ENCODE results near the gene AATK.

Gene AATK

DNA sequence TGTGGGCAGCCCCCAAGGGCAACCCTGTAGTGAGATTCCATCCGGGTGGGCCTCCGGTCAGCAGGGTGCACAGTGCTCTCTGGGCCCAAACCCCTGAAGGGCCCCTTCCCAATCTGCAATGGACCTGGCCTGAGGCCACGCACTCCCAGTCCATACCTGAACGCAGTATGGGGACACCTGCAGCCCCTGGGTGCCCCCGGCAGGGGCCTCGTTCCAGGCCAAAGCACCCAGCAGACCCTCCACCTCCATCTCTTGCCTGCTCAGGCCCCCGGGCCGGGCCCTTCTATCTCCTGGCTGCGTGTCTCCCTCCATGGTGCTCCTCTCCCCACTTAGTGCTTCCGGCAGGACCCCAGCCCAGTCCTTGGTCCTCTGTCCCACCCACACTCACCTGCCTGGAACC is 17.3 kb upstream of the AATK start:
- no peak overlapping the region for H3K4me3 ChIP-seq (ENCODE audit: low read length)
- TF ChIP-seq, protein P1, sequence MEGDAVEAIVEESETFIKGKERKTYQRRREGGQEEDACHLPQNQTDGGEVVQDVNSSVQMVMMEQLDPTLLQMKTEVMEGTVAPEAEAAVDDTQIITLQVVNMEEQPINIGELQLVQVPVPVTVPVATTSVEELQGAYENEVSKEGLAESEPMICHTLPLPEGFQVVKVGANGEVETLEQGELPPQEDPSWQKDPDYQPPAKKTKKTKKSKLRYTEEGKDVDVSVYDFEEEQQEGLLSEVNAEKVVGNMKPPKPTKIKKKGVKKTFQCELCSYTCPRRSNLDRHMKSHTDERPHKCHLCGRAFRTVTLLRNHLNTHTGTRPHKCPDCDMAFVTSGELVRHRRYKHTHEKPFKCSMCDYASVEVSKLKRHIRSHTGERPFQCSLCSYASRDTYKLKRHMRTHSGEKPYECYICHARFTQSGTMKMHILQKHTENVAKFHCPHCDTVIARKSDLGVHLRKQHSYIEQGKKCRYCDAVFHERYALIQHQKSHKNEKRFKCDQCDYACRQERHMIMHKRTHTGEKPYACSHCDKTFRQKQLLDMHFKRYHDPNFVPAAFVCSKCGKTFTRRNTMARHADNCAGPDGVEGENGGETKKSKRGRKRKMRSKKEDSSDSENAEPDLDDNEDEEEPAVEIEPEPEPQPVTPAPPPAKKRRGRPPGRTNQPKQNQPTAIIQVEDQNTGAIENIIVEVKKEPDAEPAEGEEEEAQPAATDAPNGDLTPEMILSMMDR (IDR thresholded peaks at IDR 0.05; ENCODE audit: insufficient read depth, low read depth, low read length, missing control alignments), result no peak
- no peak for DNase-seq (ENCODE audit: low read depth)

DNA sequence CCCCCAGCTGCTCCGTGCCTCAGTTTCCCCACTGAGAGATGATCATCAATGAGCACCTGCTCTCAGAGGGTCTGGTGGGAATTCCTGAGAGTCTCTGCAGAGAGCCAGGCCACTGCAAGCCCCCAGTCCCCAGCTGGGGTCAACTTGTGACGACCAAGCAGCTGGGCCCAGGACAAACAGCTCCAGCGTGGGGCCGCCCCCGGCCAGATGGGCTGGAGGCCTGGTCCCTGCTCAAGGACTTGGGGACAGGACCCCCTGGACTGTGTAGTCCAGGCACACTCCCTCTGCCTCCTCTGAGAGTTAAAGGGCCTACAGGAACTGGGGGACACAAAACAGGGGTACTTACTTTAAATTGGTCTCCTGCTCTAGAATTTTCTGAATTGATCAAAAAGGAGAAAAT is 16.6 kb upstream of the AATK start:
- TF ChIP-seq, protein P1 (IDR thresholded peaks at IDR 0.05; ENCODE audit: insufficient read depth, low read depth, low read length, missing control alignments), result no peak
- no peak overlapping the region for H3K4me3 ChIP-seq (ENCODE audit: low read length)
- DNase-seq (ENCODE audit: low read depth), result no peak

DNA sequence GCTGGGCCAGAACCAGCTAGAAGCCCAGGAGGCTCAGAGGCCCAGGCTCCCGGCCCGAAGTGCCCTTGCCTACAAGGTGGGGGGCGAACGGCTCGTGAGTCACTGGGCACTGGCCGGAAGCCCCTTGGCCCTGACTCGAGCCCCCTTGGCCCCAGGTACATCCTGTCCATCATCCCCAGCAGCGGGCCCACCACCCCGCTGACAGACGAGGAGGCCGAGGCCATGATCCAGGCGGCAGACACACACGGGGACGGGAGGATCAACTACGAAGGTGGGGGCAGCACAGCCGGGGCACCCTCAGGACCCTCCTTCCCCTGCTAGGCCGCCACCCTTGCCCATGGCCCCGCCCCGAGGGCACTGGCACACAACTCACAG is 15.8 kb upstream of the AATK start:
- TF ChIP-seq, protein P1 (IDR thresholded peaks at IDR 0.05; ENCODE audit: insufficient read depth, low read depth, low read length, missing control alignments), result no peak
- DNase-seq (ENCODE audit: low read depth), result no peak
- H3K4me3 ChIP-seq (ENCODE audit: low read length), result no peak overlapping the region

DNA sequence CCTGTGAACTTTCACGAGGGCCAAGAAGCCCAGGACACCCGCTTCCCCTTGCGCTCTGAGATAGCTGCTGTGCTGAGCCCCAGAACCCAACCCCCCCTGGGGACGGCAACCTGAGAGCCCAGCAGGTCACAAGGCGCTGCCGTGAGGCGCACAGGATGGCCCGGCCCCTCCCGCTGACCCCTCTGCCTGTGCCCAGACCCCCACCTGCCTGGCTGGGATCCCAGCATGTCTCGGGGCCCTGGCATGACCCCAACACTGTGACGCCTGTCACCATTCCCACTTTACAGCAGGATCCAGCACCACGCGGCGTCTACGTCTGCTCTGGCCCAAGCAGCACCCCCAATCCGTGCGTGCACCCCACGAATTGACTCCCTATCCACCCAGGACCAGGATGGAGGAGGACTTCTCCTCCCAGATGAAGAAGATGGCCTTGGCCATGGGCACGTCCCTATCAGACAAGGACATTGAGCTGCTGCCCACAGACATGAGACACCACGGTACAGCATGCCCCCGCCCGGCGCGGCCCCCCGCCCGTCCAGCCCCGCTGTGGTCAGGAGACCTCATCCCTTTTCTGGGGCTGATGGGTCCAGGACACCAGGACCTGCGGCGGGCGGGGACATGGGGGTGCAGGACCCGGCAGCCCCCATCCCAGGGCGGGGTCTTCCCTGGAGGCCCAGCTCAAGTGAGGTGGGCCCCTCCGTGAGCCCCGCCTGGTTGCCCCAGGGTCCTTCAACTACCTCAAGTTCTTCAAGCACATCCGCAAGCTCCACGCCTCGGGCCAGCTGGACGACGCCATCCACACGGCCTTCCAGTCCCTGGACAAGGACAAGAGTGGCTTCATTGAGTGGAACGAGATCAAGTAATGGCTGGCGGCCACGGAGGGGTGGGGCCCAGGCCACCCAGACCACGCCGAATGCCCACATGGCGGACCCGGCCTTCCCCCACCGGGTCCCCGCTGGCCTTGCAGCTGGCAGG is 15.1 kb upstream of the AATK start:
- no peak overlapping the region for H3K4me3 ChIP-seq (ENCODE audit: low read length)
- TF ChIP-seq, protein P1 (IDR thresholded peaks at IDR 0.05; ENCODE audit: insufficient read depth, low read depth, low read length, missing control alignments), result no peak
- no peak for DNase-seq (ENCODE audit: low read depth)

DNA sequence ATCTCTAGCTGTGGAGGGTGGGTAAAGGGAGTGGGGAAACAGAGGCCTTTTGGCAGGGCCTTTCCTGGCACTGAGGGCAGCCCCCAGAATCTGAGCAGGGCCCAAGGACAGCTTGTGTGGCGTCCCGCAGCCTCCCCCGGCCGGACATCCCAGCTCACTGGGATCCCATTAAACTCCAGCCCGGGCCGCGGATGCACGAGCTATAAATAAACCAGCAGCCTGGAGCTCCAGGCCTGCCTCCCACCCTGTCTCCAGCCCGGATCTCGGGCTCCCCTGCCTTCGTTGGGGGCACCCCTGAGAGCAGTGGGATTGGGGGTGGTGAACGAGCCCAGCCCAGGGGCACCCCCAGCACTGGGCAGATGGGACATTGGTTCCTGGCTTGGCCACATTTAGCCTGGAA is 13.8 kb upstream of the AATK start:
- no peak for DNase-seq (ENCODE audit: low read depth)
- H3K4me3 ChIP-seq (ENCODE audit: low read length), result no peak overlapping the region
- TF ChIP-seq, protein P1 (IDR thresholded peaks at IDR 0.05; ENCODE audit: insufficient read depth, low read depth, low read length, missing control alignments), result no peak

DNA sequence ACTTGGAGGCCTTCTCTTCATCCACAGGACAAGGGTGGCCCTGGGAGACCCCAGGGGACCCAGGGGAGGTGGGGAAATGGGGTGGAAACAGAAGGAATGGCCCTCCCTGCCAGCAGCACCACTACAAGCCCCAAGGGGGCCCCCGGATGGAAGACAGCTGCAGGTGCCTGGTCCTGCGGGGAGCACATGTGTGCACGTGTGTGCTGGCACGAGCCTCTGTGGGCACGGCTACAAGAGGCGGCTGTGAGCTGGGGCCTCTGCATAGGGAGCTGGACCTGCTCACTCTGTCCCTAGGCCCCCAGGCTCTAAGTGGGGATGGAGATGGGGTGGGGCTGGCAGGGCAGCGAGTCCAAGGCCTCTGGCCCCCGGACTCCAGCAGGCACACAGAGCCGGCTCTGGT is 13.2 kb upstream of the AATK start:
- no peak for DNase-seq (ENCODE audit: low read depth)
- no peak overlapping the region for H3K4me3 ChIP-seq (ENCODE audit: low read length)
- TF ChIP-seq, protein P1 (IDR thresholded peaks at IDR 0.05; ENCODE audit: insufficient read depth, low read depth, low read length, missing control alignments), result no peak
